Nephron progenitor cell (in vitro differentiated cells): ENCODE measurements around the gene GFPT2.

Source experiments
- DNase-seq: peaks from one replicate; pipeline ENCODE4 v3.0.0; 2021
- H3K27ac Mint-ChIP-seq: 2 replicates; pipeline ENCODE4 v1.8.0; 2021; ENCODE audit warnings: mild to moderate bottlenecking, moderate library complexity, mixed read lengths
- H3K27me3 Mint-ChIP-seq: 2 replicates; pipeline ENCODE4 v1.8.0; 2021; ENCODE audit warnings: mild to moderate bottlenecking, low read depth, mixed read lengths; ENCODE audit not compliant: poor library complexity
- H3K36me3 Mint-ChIP-seq: 2 replicates; pipeline ENCODE4 v1.8.0; 2021; ENCODE audit warnings: low read depth, mixed read lengths
- H3K4me1 Mint-ChIP-seq: 2 replicates; pipeline ENCODE4 v1.8.0; 2021; ENCODE audit warnings: mixed read lengths
- H3K4me3 Mint-ChIP-seq: 2 replicates; pipeline ENCODE4 v1.8.0; 2021; ENCODE audit warnings: mild to moderate bottlenecking, moderate library complexity, mixed read lengths
- H3K9me3 Mint-ChIP-seq: 2 replicates; pipeline ENCODE4 v1.8.0; 2021; ENCODE audit warnings: mild to moderate bottlenecking, moderate library complexity, mixed read lengths
- CTCF ChIP-seq: fragments of 200-600 bp; sonication (generic); IDR thresholded peaks from 2 replicates; pipeline ENCODE4 v1.5.0; 2021; ENCODE audit warnings: antibody characterized with exemption

Gene GFPT2

GRCh38 chr5:180297587-180298282 lies 55.4 kb downstream of the GFPT2 start:
- no peak for DNase-seq
- H3K27ac Mint-ChIP-seq: no peak overlapping the region
- peaks cover 3% of the 10 kb centered on the region for H3K9me3 Mint-ChIP-seq

GRCh38 chr5:180296771-180297170 lies 56.4 kb downstream of the GFPT2 start:
- DNase-seq: no peak
- Mint-ChIP-seq H3K9me3 (peaks cover 3% of the 10 kb centered on the region), H3K27me3 (peaks cover 7% of the 10 kb centered on the region), H3K36me3 (peaks cover 46% of the 10 kb centered on the region), H3K27ac (no peak overlapping the region), H3K4me3 (no peak overlapping the region), H3K4me1 (peaks cover 14% of the 10 kb centered on the region)
- TF ChIP-seq CTCF: no peak

More at GRCh38 chr5:180297587-180298282, 55.4 kb downstream of the GFPT2 start:
- H3K4me1 Mint-ChIP-seq: peaks cover 11% of the 10 kb centered on the region
- peaks cover 54% of the 10 kb centered on the region for H3K36me3 Mint-ChIP-seq
- peaks cover 7% of the 10 kb centered on the region for H3K27me3 Mint-ChIP-seq
- TF ChIP-seq CTCF: no peak
- H3K4me3 Mint-ChIP-seq: no peak overlapping the region

GRCh38 chr5:180294913-180295555 lies 58.1 kb downstream of the GFPT2 start:
- no peak overlapping the region for H3K27ac Mint-ChIP-seq
- H3K36me3 Mint-ChIP-seq: peaks cover 35% of the 10 kb centered on the region

GRCh38 chr5:180294411-180294810 lies 58.7 kb downstream of the GFPT2 start:
- no peak overlapping the region for H3K4me3 Mint-ChIP-seq
- H3K27me3 Mint-ChIP-seq: peaks cover 10% of the 10 kb centered on the region
- no peak overlapping the region for H3K27ac Mint-ChIP-seq
- peaks cover 3% of the 10 kb centered on the region for H3K9me3 Mint-ChIP-seq
- peaks cover 31% of the 10 kb centered on the region for H3K4me1 Mint-ChIP-seq
- peaks cover 35% of the 10 kb centered on the region for H3K36me3 Mint-ChIP-seq
- no peak for TF ChIP-seq CTCF
- DNase-seq: no peak

More at GRCh38 chr5:180294913-180295555, 58.1 kb downstream of the GFPT2 start:
- no peak for DNase-seq
- H3K27me3 Mint-ChIP-seq: peaks cover 10% of the 10 kb centered on the region
- H3K4me3 Mint-ChIP-seq: no peak overlapping the region
- TF ChIP-seq CTCF: no peak
- H3K9me3 Mint-ChIP-seq: peaks cover 3% of the 10 kb centered on the region
- peaks cover 25% of the 10 kb centered on the region for H3K4me1 Mint-ChIP-seq

- no peaks in the 10 kb centered on the region for H3K9me3 Mint-ChIP-seq
- H3K27me3 Mint-ChIP-seq: peaks cover 10% of the 10 kb centered on the region
- H3K4me3 Mint-ChIP-seq: peak within 1 kb of the TSS; percentile 92
- H3K4me1 Mint-ChIP-seq: peaks cover 33% of the 10 kb centered on the region
- peak within 1 kb of the TSS; percentile 66 for H3K27ac Mint-ChIP-seq
- peaks cover 40% of the 10 kb centered on the region for H3K36me3 Mint-ChIP-seq
- TF ChIP-seq CTCF: no peak
- DNase-seq: peak; percentile 91
These were observed 60.9 kb downstream of the GFPT2 start, which contains the start of gene MAPK9 for GRCh38 chr5:180291943-180292831. Gene MAPK9 (minus strand): TSS chr5:180292083. CDS start chr5:180280561, 11,522 bp downstream.
